Ovary (tissue), 9 donors: ENCODE results near the gene FARP2. TPM values are rescaled to one million over a fixed set of nuclear protein-coding genes. Genes with fewer than 3 reads are reported as not detected.

Experiments
- DNase-seq, 5 donors: peaks; one replicate each; pipeline ENCODE4 v3.0.0-alpha.2; 2019 to 2020
- H3K27ac ChIP-seq, 2 donors: fragments of 200-600 bp; one replicate each; pipeline versions ENCODE4 v1.5.1 to v1.8.0; 2019 to 2022
- H3K27me3 ChIP-seq: fragments of 200-600 bp; one replicate; pipeline ENCODE4 v1.8.0; 2022
- H3K36me3 ChIP-seq: fragments of 200-600 bp; sonication (generic); one replicate; pipeline ENCODE4 v1.5.1; 2019
- H3K4me1 ChIP-seq: one replicate; pipeline ENCODE4 v1.8.1; 2013; ENCODE audit warnings: mild to moderate bottlenecking, moderate library complexity; ENCODE audit not compliant: insufficient read depth
- H3K4me3 ChIP-seq: fragments of 200-600 bp; sonication (generic); one replicate; pipeline ENCODE4 v1.5.1; 2017
- H3K9me3 ChIP-seq, 2 donors: fragments of 200-600 bp in 1 of 2; sonication (generic) in 1 of 2; one replicate each; pipeline versions ENCODE4 v1.5.1 to v1.8.1; 2013 to 2019; ENCODE audit warnings: mild to moderate bottlenecking in 1 of 2, moderate library complexity in 1 of 2
- EP300 ChIP-seq: sonication (generic); formaldehyde crosslinking; IDR thresholded peaks from one replicate; pipeline ENCODE4 v1.6.1; 2017; ENCODE audit warnings: antibody characterized with exemption
- POLR2A ChIP-seq: fragments of 450-650 bp; IDR thresholded peaks from one replicate; pipeline ENCODE4 v1.6.1; 2017; ENCODE audit warnings: antibody characterized with exemption, mild to moderate bottlenecking, moderate library complexity
- WGBS, 3 donors: extraction: QIAGEN DNeasy Blood & Tissue Kit in 1 of 3; methylation state at CpG; one replicate each; pipeline versions ENCODE4 v1.1.5 to v1.1.7; 2013 to 2017; 5-methylcytosine and 5-hydroxymethylcytosine counted together
- intact Hi-C, 4 donors: fragments of 100-400 bp; cut with DNase I; formaldehyde crosslinking; loops; one replicate each; pipeline versions ENCODE4 v1.11.0 to v1.15.1; 2022 to 2023
- polyA plus RNA-seq, 2 donors: library from polyadenylated mRNA; stranded (reverse); fragments of 200-250 nt in 1 of 2; fragments of 350-450 nt in 1 of 2; fragmentation: Illumina TruSeq in 1 of 2; extraction: RNeasy Lipid Tissue Mini Kit (QIAGEN cat#74804) in 1 of 2; gene quantifications; one replicate each; pipeline ENCODE4 v1.2.3, GENCODE V29; 2013 to 2014
- total RNA-seq, 7 donors: library from RNA; depleted of rRNA in 2 of 7; stranded (reverse); fragments of >200 nt in 2 of 7; fragmentation: NEBNext Ultra II Directional in 3 of 7; extraction: Animal tissue kit (Norgen Biotek cat#: 25700) in 3 of 7; gene quantifications; one replicate each; pipeline versions ENCODE4 v1.1.0 to v1.2.4, GENCODE V29; 2016 to 2023
- TF ChIP-seq, protein P1 (sequence below), 3 donors: fragments of 450-650 bp in 2 of 3; fragments of 200-600 bp in 1 of 3; IDR thresholded peaks; one replicate each; pipeline versions ENCODE4 v1.5.1 to v1.8.0; 2016 to 2022; ENCODE audit warnings: antibody characterized with exemption in 3 of 3, mild to moderate bottlenecking in 1 of 3
- donor health status: DM: no; HTN: no; CAD: no; lungs with moderate emphysema.
- donor health status: DM: no; HTN: no; CAD: no.
- donor health status: Bipolar disorder and iron deficiency.
- donor health status: DM: yes; HTN: yes; CAD: no.
- donor health status: DM: no; HTN: no; CAD: no.
- donor health status: DM: yes; HTN: yes; CAD: no.

FARP2 gene
- total and polyA plus RNA-seq, 9 donors = 13.5 to 62.1 (median 39.5) TPM

DNA sequence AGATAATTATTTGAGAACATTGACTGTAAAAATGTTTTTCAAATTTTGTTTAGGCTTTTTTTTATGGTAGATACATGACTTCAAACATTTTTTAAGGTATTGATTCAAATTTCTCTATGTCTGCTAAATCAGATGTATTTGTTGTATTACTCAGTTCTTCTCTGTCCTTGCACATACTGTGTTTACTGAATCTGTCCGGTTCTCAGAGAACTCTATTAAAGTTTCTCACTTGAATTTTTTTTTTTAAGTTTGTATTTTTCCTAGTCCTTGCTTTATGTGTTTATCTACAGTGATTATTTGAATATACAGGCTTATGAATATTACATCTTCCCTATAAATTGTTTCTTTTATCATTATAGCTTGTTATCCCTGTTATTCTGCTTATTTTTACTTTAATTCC, 35.1 kb upstream of the FARP2 start:
- 8 to 21% (median 14%) methylated on average over 1 of the region's 1 CpG for WGBS, 3 donors
- TF ChIP-seq EP300 (no peak), POLR2A (no peak)
- TF ChIP-seq, protein P1, sequence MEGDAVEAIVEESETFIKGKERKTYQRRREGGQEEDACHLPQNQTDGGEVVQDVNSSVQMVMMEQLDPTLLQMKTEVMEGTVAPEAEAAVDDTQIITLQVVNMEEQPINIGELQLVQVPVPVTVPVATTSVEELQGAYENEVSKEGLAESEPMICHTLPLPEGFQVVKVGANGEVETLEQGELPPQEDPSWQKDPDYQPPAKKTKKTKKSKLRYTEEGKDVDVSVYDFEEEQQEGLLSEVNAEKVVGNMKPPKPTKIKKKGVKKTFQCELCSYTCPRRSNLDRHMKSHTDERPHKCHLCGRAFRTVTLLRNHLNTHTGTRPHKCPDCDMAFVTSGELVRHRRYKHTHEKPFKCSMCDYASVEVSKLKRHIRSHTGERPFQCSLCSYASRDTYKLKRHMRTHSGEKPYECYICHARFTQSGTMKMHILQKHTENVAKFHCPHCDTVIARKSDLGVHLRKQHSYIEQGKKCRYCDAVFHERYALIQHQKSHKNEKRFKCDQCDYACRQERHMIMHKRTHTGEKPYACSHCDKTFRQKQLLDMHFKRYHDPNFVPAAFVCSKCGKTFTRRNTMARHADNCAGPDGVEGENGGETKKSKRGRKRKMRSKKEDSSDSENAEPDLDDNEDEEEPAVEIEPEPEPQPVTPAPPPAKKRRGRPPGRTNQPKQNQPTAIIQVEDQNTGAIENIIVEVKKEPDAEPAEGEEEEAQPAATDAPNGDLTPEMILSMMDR (IDR thresholded peaks at IDR 0.05) = no peak
- Histone ChIP-seq H3K4me3 (no peak overlapping the region), H3K4me1 (peaks cover 14% of the 10 kb centered on the region), H3K36me3 (no peaks in the 10 kb centered on the region), H3K9me3 (no peaks in the 10 kb centered on the region), H3K27ac (no peak overlapping the region), H3K27me3 (no peaks in the 10 kb centered on the region)
- DNase-seq = no peak
- intact Hi-C loops = no loop called here

DNA sequence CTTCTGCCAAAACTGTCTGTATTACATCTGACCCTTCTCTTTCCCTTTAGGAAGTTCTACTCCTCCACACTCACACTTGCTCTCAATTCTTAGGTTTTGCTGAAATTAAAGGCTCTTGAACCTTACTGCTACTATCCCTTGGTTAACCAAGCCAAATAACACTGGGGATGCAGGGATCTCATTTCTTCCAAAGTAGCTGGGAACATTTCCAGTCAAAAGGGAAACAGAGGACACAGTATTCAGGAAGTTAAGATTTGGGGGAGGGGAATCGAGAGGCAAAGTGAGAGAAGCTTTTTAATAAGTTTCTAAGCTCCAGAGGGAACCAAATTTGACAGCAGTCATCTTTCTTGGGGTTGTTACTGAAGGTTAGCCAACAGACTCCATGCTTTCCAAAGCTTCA, 34.2 kb upstream of the FARP2 start:
- Histone ChIP-seq H3K27ac (no peak overlapping the region), H3K27me3 (no peaks in the 10 kb centered on the region), H3K4me3 (no peak overlapping the region), H3K9me3 (no peaks in the 10 kb centered on the region), H3K36me3 (no peaks in the 10 kb centered on the region), H3K4me1 (peaks cover 11% of the 10 kb centered on the region)
- 42 to 49% (median 47%) methylated on average over 1 of the region's 1 CpG for WGBS, 3 donors
- no peak for DNase-seq
- TF ChIP-seq POLR2A (no peak), EP300 (no peak)
- TF ChIP-seq, protein P1 (IDR thresholded peaks at IDR 0.05) = no peak
- intact Hi-C loops = no loop called here

DNA sequence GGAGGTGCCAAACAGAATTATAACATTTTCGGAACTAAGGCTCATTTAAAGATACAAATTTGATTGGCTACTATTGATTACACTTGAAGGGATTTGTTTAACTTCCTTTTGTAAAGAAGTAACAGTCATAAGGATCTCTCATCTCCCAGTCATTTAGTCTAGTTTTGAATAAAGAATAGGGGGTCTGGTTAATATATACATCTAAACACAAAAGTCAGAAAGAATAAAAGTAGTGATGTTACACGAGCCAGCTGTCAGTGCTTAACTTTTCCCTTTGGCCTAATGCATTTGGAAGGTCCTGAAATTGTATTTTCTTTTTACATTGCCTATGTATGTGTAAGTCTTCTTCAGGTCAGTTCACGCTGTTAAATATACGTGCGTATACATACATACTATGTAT, 32.3 kb upstream of the FARP2 start:
- DNase-seq = no peak
- Histone ChIP-seq H3K36me3 (no peaks in the 10 kb centered on the region), H3K27me3 (no peaks in the 10 kb centered on the region), H3K27ac (no peak overlapping the region), H3K4me3 (no peak overlapping the region), H3K9me3 (no peaks in the 10 kb centered on the region), H3K4me1 (peaks cover 5% of the 10 kb centered on the region)
- no peak for TF ChIP-seq POLR2A
- no peak for TF ChIP-seq EP300
- TF ChIP-seq, protein P1 (IDR thresholded peaks at IDR 0.05) = no peak
- intact Hi-C loops = no loop called here
- WGBS, 3 donors = 77 to 85% (median 79%) methylated on average over 5 of the region's 5 CpGs

DNA sequence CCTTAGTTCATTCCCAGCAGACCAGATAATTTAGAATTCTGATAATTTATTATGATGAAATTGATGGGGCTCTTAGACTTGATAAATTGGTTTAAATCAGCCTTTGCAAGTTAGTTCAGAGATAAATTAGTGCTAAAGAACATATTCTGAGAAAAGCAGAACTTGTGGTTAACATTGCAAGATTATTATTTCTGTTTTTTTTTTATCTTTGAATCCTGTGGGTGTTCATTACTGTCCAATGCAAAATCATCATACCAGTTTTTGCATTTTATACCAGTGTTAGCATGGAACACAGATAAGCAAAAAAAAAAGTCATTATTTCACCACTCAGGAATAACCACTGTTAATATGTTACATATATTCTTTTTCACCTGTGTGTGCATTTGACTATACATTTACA, 31.3 kb upstream of the FARP2 start:
- Histone ChIP-seq H3K9me3 (no peaks in the 10 kb centered on the region), H3K4me1 (peaks cover 4% of the 10 kb centered on the region), H3K27ac (no peak overlapping the region), H3K4me3 (no peak overlapping the region), H3K36me3 (no peaks in the 10 kb centered on the region), H3K27me3 (no peaks in the 10 kb centered on the region)
- DNase-seq = no peak
- intact Hi-C loops = no loop called here
- no peak for TF ChIP-seq POLR2A
- TF ChIP-seq, protein P1 (IDR thresholded peaks at IDR 0.05) = no peak
- TF ChIP-seq EP300 = no peak

DNA sequence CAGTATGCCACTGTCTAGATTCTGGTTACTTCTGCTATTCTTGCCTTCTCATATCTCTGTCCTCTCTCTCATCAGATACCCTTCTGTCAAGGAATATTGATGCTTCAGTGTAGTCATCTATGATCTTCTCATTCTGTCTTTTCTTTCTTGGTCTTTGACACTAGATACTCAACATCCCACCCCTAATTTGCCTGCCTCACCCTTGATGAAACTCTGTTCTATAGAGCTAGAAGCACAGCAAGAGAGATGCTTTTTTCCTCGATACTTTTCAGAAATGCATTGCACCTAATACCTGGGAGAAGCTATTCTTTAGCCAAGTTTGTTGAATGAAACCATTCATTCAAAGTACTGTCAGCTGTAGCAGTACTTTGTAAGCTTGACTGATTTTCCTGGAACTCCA, 30.8 kb upstream of the FARP2 start:
- WGBS, 3 donors = 93 to 97% (median 95%) methylated on average over 1 of the region's 1 CpG
- H3K27me3 ChIP-seq = no peaks in the 10 kb centered on the region
- DNase-seq = no peak
- H3K9me3 ChIP-seq = no peaks in the 10 kb centered on the region
- TF ChIP-seq POLR2A = no peak
- TF ChIP-seq, protein P1 (IDR thresholded peaks at IDR 0.05) = no peak
- TF ChIP-seq EP300 = no peak
- H3K4me1 ChIP-seq = peaks cover 4% of the 10 kb centered on the region
- intact Hi-C loops = no loop called here
- H3K4me3 ChIP-seq = no peak overlapping the region
- no peaks in the 10 kb centered on the region for H3K36me3 ChIP-seq
- no peak overlapping the region for H3K27ac ChIP-seq
